GM23338 (cell line): ENCODE results near the gene SULT2B1.

Source experiments
- CREB1 ChIP-seq: fragments of 250-450 bp; sonication (Bioruptor Pico); IDR thresholded peaks from 2 replicates; pipeline ENCODE4 v1.5.0; 2020; ENCODE audit warnings: low read depth, mild to moderate bottlenecking, moderate library complexity
- CTCF ChIP-seq, 2 experiments: fragments of 200-600 bp in 1 of 2; sonication (generic) in 1 of 2; conservative IDR thresholded peaks; 2 replicates each; pipeline versions ENCODE4 v1.5.1 to v1.6.1; 2016 to 2017; ENCODE audit warnings: antibody characterized with exemption in 2 of 2, low read depth in 2 of 2, mild to moderate bottlenecking in 2 of 2, moderate library complexity in 1 of 2
- EZH2 ChIP-seq: fragments of 200-600 bp; sonication (generic); IDR thresholded peaks from one replicate; pipeline ENCODE4 v1.8.0; 2017; ENCODE audit warnings: antibody characterized with exemption, mild to moderate bottlenecking, low read depth; ENCODE audit not compliant: unreplicated experiment
- EZH2phosphoT487 ChIP-seq: fragments of 200-600 bp; sonication (generic); IDR thresholded peaks from one replicate; pipeline ENCODE4 v1.8.1; 2018; ENCODE audit warnings: antibody characterized with exemption; ENCODE audit not compliant: unreplicated experiment
- JUNB ChIP-seq: IDR thresholded peaks from one replicate; pipeline ENCODE4 v1.6.1; 2016; ENCODE audit warnings: antibody characterized with exemption; ENCODE audit not compliant: unreplicated experiment
- NANOG ChIP-seq: IDR thresholded peaks from 2 replicates; pipeline ENCODE4 v1.6.1; 2016; ENCODE audit warnings: antibody characterized with exemption, borderline replicate concordance
- POLR2AphosphoS5 ChIP-seq: IDR thresholded peaks from 2 replicates; pipeline ENCODE4 v1.6.1; 2016; ENCODE audit warnings: antibody characterized with exemption, low read depth
- REST ChIP-seq: IDR thresholded peaks from one replicate; pipeline ENCODE4 v1.6.1; 2018; ENCODE audit warnings: antibody characterized with exemption; ENCODE audit not compliant: unreplicated experiment
- TF ChIP-seq, protein P1 (sequence below): fragments of 250-450 bp; sonication (Bioruptor Pico); IDR thresholded peaks from 2 replicates; pipeline ENCODE4 v1.5.0; 2020; ENCODE audit warnings: mild to moderate bottlenecking, moderate library complexity

DNA sequence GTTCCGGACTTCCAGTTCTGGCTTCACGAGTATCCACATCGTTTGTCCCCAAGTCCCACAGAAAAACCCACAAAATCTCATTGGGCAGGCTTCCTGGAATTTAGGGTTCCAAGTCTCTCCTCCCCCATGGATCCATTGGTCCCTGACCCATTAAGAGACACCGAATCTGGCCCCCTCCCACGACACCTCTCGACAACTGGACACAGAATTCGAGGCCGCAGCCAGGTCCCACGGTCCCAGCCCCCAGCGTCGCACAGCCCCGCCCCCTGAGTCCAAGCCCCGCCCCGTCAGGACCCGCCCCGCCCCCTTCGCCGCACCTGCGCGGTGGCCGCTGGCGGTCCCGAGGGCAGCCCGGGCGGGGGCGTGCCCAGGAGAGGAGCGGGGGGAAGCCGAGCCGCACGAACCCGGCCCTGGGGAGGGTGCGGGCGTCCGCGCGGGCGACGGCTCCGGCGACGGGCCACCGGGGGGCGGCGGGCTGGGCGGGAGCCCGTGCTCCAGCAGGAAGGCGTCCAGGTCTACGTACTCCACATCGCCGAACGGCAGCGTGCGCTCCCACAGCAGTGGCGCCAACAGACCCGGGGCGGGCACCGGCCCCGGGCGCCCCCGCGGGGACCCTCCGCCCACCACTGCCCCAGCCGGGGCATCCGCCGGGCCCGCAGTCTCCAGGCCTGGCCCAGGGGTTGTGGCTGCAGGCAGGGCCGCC lies 83.4 kb downstream of the SULT2B1 start:
- no peak for TF ChIP-seq CTCF (conservative IDR thresholded peaks at IDR 0.05; ENCODE audit: low read depth in 2 of 2)
- TF ChIP-seq, protein P1, sequence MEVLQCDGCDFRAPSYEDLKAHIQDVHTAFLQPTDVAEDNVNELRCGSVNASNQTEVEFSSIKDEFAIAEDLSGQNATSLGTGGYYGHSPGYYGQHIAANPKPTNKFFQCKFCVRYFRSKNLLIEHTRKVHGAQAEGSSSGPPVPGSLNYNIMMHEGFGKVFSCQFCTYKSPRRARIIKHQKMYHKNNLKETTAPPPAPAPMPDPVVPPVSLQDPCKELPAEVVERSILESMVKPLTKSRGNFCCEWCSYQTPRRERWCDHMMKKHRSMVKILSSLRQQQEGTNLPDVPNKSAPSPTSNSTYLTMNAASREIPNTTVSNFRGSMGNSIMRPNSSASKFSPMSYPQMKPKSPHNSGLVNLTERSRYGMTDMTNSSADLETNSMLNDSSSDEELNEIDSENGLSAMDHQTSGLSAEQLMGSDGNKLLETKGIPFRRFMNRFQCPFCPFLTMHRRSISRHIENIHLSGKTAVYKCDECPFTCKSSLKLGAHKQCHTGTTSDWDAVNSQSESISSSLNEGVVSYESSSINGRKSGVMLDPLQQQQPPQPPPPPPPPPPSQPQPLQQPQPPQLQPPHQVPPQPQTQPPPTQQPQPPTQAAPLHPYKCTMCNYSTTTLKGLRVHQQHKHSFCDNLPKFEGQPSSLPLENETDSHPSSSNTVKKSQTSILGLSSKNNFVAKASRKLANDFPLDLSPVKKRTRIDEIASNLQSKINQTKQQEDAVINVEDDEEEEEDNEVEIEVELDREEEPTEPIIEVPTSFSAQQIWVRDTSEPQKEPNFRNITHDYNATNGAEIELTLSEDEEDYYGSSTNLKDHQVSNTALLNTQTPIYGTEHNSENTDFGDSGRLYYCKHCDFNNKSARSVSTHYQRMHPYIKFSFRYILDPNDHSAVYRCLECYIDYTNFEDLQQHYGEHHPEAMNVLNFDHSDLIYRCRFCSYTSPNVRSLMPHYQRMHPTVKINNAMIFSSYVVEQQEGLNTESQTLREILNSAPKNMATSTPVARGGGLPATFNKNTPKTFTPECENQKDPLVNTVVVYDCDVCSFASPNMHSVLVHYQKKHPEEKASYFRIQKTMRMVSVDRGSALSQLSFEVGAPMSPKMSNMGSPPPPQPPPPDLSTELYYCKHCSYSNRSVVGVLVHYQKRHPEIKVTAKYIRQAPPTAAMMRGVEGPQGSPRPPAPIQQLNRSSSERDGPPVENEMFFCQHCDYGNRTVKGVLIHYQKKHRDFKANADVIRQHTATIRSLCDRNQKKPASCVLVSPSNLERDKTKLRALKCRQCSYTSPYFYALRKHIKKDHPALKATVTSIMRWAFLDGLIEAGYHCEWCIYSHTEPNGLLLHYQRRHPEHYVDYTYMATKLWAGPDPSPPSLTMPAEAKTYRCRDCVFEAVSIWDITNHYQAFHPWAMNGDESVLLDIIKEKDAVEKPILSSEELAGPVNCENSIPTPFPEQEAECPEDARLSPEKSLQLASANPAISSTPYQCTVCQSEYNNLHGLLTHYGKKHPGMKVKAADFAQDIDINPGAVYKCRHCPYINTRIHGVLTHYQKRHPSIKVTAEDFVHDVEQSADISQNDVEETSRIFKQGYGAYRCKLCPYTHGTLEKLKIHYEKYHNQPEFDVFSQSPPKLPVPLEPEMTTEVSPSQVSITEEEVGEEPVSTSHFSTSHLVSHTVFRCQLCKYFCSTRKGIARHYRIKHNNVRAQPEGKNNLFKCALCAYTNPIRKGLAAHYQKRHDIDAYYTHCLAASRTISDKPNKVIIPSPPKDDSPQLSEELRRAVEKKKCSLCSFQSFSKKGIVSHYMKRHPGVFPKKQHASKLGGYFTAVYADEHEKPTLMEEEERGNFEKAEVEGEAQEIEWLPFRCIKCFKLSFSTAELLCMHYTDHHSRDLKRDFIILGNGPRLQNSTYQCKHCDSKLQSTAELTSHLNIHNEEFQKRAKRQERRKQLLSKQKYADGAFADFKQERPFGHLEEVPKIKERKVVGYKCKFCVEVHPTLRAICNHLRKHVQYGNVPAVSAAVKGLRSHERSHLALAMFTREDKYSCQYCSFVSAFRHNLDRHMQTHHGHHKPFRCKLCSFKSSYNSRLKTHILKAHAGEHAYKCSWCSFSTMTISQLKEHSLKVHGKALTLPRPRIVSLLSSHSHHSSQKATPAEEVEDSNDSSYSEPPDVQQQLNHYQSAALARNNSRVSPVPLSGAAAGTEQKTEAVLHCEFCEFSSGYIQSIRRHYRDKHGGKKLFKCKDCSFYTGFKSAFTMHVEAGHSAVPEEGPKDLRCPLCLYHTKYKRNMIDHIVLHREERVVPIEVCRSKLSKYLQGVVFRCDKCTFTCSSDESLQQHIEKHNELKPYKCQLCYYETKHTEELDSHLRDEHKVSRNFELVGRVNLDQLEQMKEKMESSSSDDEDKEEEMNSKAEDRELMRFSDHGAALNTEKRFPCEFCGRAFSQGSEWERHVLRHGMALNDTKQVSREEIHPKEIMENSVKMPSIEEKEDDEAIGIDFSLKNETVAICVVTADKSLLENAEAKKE (CRISPR knock-in tag) = no peak
- TF ChIP-seq NANOG = no peak
- TF ChIP-seq JUNB = no peak
- no peak for TF ChIP-seq EZH2
- no peak for TF ChIP-seq EZH2phosphoT487
- no peak for TF ChIP-seq CREB1 (CRISPR knock-in tag)
- peak; percentile 16; the same call in 1 of the 2 replicates for TF ChIP-seq POLR2AphosphoS5
- TF ChIP-seq REST = no peak
